Measurements from ENCODE around the gene OBP2A. TPM values are rescaled to one million over a fixed set of nuclear protein-coding genes. Genes with fewer than 3 reads are reported as not detected.
"Not testable (repeated sequence)": the region's sequence is repeated elsewhere in the genome, so short reads cannot be mapped to it uniquely, and the experiment has no call there.

OBP2A gene
- total RNA-seq, 1 experiment from 2014 or later = not detected

DNA sequence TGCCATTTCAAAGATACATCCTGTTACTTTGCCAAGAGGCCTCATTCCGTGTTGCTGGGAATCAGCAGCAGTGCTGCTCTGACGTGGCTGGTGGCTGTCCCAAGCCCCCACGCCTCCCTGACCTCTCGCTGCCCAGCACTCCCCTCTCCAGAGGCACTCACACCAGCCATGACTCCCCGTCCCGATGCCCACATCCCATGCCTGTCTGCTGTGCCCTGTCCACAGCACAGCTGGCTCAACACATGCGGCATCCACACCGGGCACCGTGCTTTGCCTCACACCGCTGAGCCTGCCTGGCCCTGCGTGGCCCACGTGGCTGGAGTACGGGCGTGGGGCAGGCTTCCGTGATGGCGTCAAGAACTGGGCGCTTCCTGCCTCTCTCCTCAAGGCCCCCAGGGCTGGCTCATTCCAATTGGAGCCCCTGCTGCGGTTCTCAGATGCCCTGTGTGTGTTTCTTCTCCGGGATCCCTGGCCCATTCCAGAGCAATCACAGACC lies 32.5 kb upstream of the OBP2A start:
- POLR2A ChIA-PET = no interaction called here
- Histone ChIP-seq H3K4me3 (ENCODE audit: low read depth, low read length) (no peak overlapping the region), H3K27me3 (replicated peaks; ENCODE audit: control insufficient read depth, insufficient read depth, low read length) (no peaks in the 10 kb centered on the region), H3K36me3 (ENCODE audit: control insufficient read depth, insufficient read depth, low read length) (no peaks in the 10 kb centered on the region), H3K9me3 (peaks cover 6% of the 10 kb centered on the region; the same call in 1 of the 2 replicates), H3K4me1 (no peaks in the 10 kb centered on the region)
- TF ChIP-seq, protein P1, sequence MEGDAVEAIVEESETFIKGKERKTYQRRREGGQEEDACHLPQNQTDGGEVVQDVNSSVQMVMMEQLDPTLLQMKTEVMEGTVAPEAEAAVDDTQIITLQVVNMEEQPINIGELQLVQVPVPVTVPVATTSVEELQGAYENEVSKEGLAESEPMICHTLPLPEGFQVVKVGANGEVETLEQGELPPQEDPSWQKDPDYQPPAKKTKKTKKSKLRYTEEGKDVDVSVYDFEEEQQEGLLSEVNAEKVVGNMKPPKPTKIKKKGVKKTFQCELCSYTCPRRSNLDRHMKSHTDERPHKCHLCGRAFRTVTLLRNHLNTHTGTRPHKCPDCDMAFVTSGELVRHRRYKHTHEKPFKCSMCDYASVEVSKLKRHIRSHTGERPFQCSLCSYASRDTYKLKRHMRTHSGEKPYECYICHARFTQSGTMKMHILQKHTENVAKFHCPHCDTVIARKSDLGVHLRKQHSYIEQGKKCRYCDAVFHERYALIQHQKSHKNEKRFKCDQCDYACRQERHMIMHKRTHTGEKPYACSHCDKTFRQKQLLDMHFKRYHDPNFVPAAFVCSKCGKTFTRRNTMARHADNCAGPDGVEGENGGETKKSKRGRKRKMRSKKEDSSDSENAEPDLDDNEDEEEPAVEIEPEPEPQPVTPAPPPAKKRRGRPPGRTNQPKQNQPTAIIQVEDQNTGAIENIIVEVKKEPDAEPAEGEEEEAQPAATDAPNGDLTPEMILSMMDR (IDR thresholded peaks at IDR 0.05; ENCODE audit: insufficient read depth in 1 of 2, low read depth in 1 of 2, low read length in 1 of 2, severe bottlenecking in 1 of 2, unreplicated experiment in 1 of 2) = no peak
- intact Hi-C loops (cut with micrococcal nuclease; ENCODE audit: unreplicated experiment) = no loop called here
- Mint-ChIP-seq H3K27me3 (ENCODE audit: insufficient read depth, unreplicated experiment) (peaks cover 13% of the 10 kb centered on the region), H3K4me3 (ENCODE audit: unreplicated experiment) (no peak overlapping the region), H3K4me1 (ENCODE audit: low read depth, unreplicated experiment) (no peaks in the 10 kb centered on the region), H3K9me3 (ENCODE audit: unreplicated experiment) (no peaks in the 10 kb centered on the region), H3K27ac (ENCODE audit: unreplicated experiment) (no peak overlapping the region), H3K36me3 (ENCODE audit: insufficient read depth, unreplicated experiment) (no peaks in the 10 kb centered on the region)
- DNase-seq = no peak
- CTCF ChIA-PET = interaction anchor here (0.5 kb wide), 1 partner anchor 14 kb away, joined by 3 read pairs; a partner anchor contains a TSS
- BruUV-seq (replicated peaks) = no TSS peak

DNA sequence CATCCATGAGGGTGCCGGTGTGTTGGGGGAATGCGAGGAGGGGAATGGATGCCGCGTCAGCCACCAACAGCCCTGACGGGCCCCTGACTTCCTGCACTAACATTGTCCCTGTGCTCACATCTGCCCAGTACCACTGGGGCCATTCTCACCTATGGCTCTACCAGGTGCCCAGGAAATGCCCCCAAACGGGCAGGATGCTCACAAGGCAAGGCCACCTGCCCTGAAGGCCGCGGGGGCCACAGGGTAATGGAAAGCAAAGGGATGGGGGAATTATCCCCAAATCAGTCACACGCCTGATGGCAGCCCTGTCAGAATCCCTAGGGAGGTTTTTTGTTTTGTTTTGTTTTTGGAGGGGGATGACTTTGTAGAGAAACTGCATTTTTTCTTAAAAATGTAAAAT lies 32.0 kb upstream of the OBP2A start:
- H3K9me3 Mint-ChIP-seq (ENCODE audit: unreplicated experiment); H3K27me3 ChIP-seq (replicated peaks; ENCODE audit: control insufficient read depth, insufficient read depth, low read length); DNase-seq; H3K9me3 ChIP-seq; H3K4me3 Mint-ChIP-seq (ENCODE audit: unreplicated experiment); intact Hi-C loops (cut with micrococcal nuclease; ENCODE audit: unreplicated experiment); BruUV-seq (replicated peaks); H3K36me3 ChIP-seq (ENCODE audit: control insufficient read depth, insufficient read depth, low read length); H3K4me1 ChIP-seq; POLR2A ChIA-PET; H3K36me3 Mint-ChIP-seq (ENCODE audit: insufficient read depth, unreplicated experiment); CTCF ChIA-PET; H3K4me3 ChIP-seq (ENCODE audit: low read depth, low read length); H3K27ac Mint-ChIP-seq (ENCODE audit: unreplicated experiment); H3K4me1 Mint-ChIP-seq (ENCODE audit: low read depth, unreplicated experiment): not testable (repeated sequence)
- H3K27me3 Mint-ChIP-seq (ENCODE audit: insufficient read depth, unreplicated experiment) = peaks cover 16% of the 10 kb centered on the region

DNA sequence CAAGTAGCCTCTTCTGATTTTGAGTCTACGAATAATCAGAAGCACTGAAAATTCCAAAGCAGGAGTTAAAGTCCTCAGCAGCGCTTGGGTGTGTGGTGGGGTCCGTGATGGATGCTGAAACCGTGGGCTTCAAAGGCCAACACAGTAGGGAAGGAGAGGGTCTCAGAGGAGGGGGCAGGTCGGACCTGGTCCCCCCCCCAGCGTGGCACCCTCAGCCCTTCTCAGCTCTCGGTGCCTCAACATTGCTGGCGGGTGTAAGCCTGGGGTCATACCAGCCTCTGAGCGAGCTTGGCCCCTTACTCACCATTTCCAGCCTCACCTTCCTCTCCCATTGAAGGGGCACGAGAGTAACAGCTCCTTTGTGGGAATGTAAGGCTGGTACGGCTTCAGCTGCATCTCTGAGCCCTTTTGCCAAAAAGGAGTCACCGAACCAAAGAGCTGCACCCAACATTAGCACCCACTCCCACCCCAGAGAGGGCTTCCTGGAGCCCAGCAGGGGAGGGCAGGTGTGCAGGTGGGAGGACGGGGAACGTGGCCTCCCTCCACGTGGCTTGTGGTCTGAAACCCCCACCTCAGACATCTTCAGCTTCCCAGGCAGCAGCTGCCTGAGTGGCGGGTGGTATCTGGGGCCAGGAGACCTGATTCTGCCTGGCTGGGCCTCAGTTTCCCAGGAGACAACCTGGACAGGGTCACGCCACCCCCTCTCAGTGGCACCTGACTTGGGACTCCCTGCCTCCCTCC lies 31.4 kb upstream of the OBP2A start:
- no peak for DNase-seq
- CTCF ChIA-PET = no interaction called here
- no TSS peak for BruUV-seq (replicated peaks)
- TF ChIP-seq, protein P1 (IDR thresholded peaks at IDR 0.05; ENCODE audit: insufficient read depth in 1 of 2, low read depth in 1 of 2, low read length in 1 of 2, severe bottlenecking in 1 of 2, unreplicated experiment in 1 of 2) = no peak
- H3K4me3 Mint-ChIP-seq (ENCODE audit: unreplicated experiment) = no peak overlapping the region
- no peaks in the 10 kb centered on the region for H3K4me1 ChIP-seq
- no peaks in the 10 kb centered on the region for H3K9me3 Mint-ChIP-seq (ENCODE audit: unreplicated experiment)
- no peaks in the 10 kb centered on the region for H3K36me3 Mint-ChIP-seq (ENCODE audit: insufficient read depth, unreplicated experiment)
- no peak overlapping the region for H3K4me3 ChIP-seq (ENCODE audit: low read depth, low read length)
- H3K4me1 Mint-ChIP-seq (ENCODE audit: low read depth, unreplicated experiment) = no peaks in the 10 kb centered on the region
- H3K9me3 ChIP-seq = no peaks in the 10 kb centered on the region; the same call in 1 of the 2 replicates
- H3K27me3 Mint-ChIP-seq (ENCODE audit: insufficient read depth, unreplicated experiment) = peaks cover 20% of the 10 kb centered on the region
- POLR2A ChIA-PET = no interaction called here
- H3K27me3 ChIP-seq (replicated peaks; ENCODE audit: control insufficient read depth, insufficient read depth, low read length) = no peaks in the 10 kb centered on the region
- H3K36me3 ChIP-seq (ENCODE audit: control insufficient read depth, insufficient read depth, low read length) = no peaks in the 10 kb centered on the region
- intact Hi-C loops (cut with micrococcal nuclease; ENCODE audit: unreplicated experiment) = no loop called here
- H3K27ac Mint-ChIP-seq (ENCODE audit: unreplicated experiment) = no peak overlapping the region
